Panc1 (cell line): ENCODE results near the gene TAS2R42. TPM values are rescaled to one million over a fixed set of nuclear protein-coding genes. Genes with fewer than 3 reads are reported as not detected.

Source experiments
- ATAC-seq: fragments of 200-7000 bp; cut with Tn5 transposase; 2 replicates; pipeline ENCODE4 v1.9.1; 2020; ENCODE audit warnings: mild to moderate bottlenecking, moderate library complexity
- BruUV-seq: library from RNA; stranded (reverse); fragments of 400-500 nt; replicated peaks from 2 replicates; lab custom pipeline; 2021; lab: Mats Ljungman, UMichigan
- CTCF ChIA-PET: fragments of 300-600 bp; sonication (Branson Sonifier 250); formaldehyde crosslinking; loops from one replicate; lab custom pipeline; 2022; ENCODE audit warnings: antibody characterized with exemption; lab: Charles Lee
- POLR2A ChIA-PET: fragments of 300-600 bp; sonication (Branson Sonifier 250); formaldehyde crosslinking; loops from one replicate; lab custom pipeline; 2022; ENCODE audit warnings: antibody characterized with exemption; lab: Charles Lee
- DNase-seq: peaks from one replicate; pipeline ENCODE4 v3.0.0-alpha.2; 2010; ENCODE audit warnings: low read depth, low spot score
- H3K27ac ChIP-seq: 2 replicates; pipeline ENCODE4 v1.5.1; 2011; ENCODE audit warnings: mild to moderate bottlenecking, low read length, inconsistent platforms
- H3K27me3 ChIP-seq: fragments of 200-500 bp; sonication (Bioruptor generic); 2 replicates; pipeline ENCODE4 v1.6.0; 2014; ENCODE audit warnings: low read length, inconsistent platforms; ENCODE audit not compliant: control insufficient read depth, insufficient read depth
- H3K36me3 ChIP-seq: fragments of 200-500 bp; sonication (Bioruptor generic); 2 replicates; pipeline ENCODE4 v1.5.1; 2014; ENCODE audit warnings: inconsistent platforms, mild to moderate bottlenecking, low read length, moderate library complexity; ENCODE audit not compliant: control insufficient read depth, insufficient read depth
- H3K4me1 ChIP-seq: 2 replicates; pipeline ENCODE4 v1.5.1; 2011; ENCODE audit warnings: inconsistent platforms, mild to moderate bottlenecking, low read length, moderate library complexity; ENCODE audit not compliant: control insufficient read depth, insufficient read depth
- H3K4me3 ChIP-seq, 2 experiments: 2 replicates each; pipeline ENCODE4 v1.5.1; 2011 to 2012; ENCODE audit warnings: low read depth in 2 of 2, low read length in 2 of 2, mild to moderate bottlenecking in 2 of 2, inconsistent platforms in 1 of 2, moderate library complexity in 1 of 2
- H3K9me3 ChIP-seq: fragments of 200-500 bp; sonication (Bioruptor generic); 2 replicates; pipeline ENCODE4 v1.5.1; 2014; ENCODE audit warnings: low read depth, mild to moderate bottlenecking, inconsistent platforms, low read length, moderate library complexity; ENCODE audit not compliant: control insufficient read depth, insufficient read depth
- POLR2AphosphoS5 ChIP-seq: IDR thresholded peaks from 2 replicates; pipeline ENCODE4 v1.6.1; 2012; ENCODE audit warnings: mild to moderate bottlenecking, low read depth, low read length, moderate library complexity
- SIN3A ChIP-seq: IDR thresholded peaks from 2 replicates; pipeline ENCODE4 v1.6.1; 2012; ENCODE audit warnings: low read depth, mild to moderate bottlenecking, low read length, moderate library complexity, borderline replicate concordance; ENCODE audit not compliant: insufficient read depth
- TCF7L2 ChIP-seq: IDR thresholded peaks from 2 replicates; pipeline ENCODE4 v1.6.1; 2011; ENCODE audit warnings: mild to moderate bottlenecking, low read depth, low read length, inconsistent platforms
- in situ Hi-C: cut with HindIII; loops from 2 replicates; pipeline ENCODE4 v1.10.0; 2016; ENCODE audit warnings: low sequenced_read_pairs, low pct_unique_long_range_greater_than_20kb
- intact Hi-C: fragments of 100-400 bp; cut with micrococcal nuclease; formaldehyde crosslinking; loops from one replicate; pipeline ENCODE4 v1.10.0; 2022; ENCODE audit not compliant: unreplicated experiment
- total RNA-seq: library from RNA; stranded (reverse); gene quantifications from one replicate; pipeline ENCODE4 v1.2.1, GENCODE V29; 2021; ENCODE audit not compliant: unreplicated experiment
- TF ChIP-seq, protein P1 (sequence below): fragments of 450-650 bp; IDR thresholded peaks from 2 replicates; pipeline ENCODE4 v1.5.1; 2017; ENCODE audit warnings: mild to moderate bottlenecking
- TF ChIP-seq, protein P2 (sequence below), 2 experiments: IDR thresholded peaks; 2 replicates each; pipeline ENCODE4 v1.6.1; 2011 to 2012; ENCODE audit warnings: low read depth in 2 of 2, control low read depth in 1 of 2, low read length in 1 of 2, mild to moderate bottlenecking in 1 of 2, moderate library complexity in 1 of 2; ENCODE audit not compliant: insufficient read depth in 1 of 2

TAS2R42 gene
- total RNA-seq, 1 experiment from 2014 or later, result not detected

DNA sequence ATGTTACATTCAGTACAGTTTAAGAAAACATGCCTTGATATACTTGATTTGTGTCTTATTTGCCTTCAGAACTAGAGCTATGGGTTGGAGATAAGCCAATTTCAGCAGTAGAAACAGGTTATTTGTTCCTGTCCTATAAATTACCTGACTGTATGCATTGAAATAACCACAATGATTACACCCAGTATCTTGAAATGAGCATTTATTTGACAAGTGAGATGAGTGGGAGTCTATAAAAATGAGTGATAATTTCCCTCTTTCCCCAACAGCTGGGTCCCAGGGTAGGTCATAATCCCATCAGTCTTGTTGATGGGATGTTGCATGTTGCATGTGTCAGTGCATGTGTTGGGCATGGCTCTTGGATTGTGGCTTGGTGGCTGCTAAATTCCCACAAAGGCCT lies 3.7 kb downstream of the TAS2R42 start:
- in situ Hi-C loops (no loop called here), intact Hi-C loops (no loop called here)
- no peak for DNase-seq
- Histone ChIP-seq H3K36me3 (no peaks in the 10 kb centered on the region), H3K27ac (no peak overlapping the region), H3K4me1 (no peaks in the 10 kb centered on the region), H3K4me3 (no peak overlapping the region), H3K27me3 (no peaks in the 10 kb centered on the region), H3K9me3 (no peaks in the 10 kb centered on the region)
- ChIA-PET CTCF (no interaction called here), POLR2A (no interaction called here)
- no TSS peak for BruUV-seq
- no peak for ATAC-seq
- TF ChIP-seq, protein P1, sequence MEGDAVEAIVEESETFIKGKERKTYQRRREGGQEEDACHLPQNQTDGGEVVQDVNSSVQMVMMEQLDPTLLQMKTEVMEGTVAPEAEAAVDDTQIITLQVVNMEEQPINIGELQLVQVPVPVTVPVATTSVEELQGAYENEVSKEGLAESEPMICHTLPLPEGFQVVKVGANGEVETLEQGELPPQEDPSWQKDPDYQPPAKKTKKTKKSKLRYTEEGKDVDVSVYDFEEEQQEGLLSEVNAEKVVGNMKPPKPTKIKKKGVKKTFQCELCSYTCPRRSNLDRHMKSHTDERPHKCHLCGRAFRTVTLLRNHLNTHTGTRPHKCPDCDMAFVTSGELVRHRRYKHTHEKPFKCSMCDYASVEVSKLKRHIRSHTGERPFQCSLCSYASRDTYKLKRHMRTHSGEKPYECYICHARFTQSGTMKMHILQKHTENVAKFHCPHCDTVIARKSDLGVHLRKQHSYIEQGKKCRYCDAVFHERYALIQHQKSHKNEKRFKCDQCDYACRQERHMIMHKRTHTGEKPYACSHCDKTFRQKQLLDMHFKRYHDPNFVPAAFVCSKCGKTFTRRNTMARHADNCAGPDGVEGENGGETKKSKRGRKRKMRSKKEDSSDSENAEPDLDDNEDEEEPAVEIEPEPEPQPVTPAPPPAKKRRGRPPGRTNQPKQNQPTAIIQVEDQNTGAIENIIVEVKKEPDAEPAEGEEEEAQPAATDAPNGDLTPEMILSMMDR, result no peak
- TF ChIP-seq POLR2AphosphoS5, result no peak
- TF ChIP-seq SIN3A, result no peak

DNA sequence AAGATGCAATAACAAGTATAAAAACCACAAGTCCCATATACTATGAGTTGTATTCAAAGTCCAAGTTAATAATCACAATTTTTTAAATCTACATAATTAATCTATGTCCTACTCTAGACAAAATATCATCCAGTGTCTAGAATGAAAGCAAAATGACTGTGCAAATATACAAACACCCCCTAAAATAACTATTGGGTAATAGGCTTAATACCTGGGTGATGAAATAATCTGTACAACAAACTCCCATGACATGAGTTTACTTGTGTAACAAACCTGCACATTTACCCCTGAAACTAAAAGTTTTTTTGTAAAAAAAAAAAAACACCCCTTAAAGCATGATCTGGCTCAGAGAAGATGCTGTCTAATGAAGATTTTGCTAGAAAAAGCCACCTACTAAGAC lies 4.2 kb downstream of the TAS2R42 start:
- intact Hi-C loops (no loop called here), in situ Hi-C loops (no loop called here)
- no peak for TF ChIP-seq SIN3A
- TF ChIP-seq, protein P2, sequence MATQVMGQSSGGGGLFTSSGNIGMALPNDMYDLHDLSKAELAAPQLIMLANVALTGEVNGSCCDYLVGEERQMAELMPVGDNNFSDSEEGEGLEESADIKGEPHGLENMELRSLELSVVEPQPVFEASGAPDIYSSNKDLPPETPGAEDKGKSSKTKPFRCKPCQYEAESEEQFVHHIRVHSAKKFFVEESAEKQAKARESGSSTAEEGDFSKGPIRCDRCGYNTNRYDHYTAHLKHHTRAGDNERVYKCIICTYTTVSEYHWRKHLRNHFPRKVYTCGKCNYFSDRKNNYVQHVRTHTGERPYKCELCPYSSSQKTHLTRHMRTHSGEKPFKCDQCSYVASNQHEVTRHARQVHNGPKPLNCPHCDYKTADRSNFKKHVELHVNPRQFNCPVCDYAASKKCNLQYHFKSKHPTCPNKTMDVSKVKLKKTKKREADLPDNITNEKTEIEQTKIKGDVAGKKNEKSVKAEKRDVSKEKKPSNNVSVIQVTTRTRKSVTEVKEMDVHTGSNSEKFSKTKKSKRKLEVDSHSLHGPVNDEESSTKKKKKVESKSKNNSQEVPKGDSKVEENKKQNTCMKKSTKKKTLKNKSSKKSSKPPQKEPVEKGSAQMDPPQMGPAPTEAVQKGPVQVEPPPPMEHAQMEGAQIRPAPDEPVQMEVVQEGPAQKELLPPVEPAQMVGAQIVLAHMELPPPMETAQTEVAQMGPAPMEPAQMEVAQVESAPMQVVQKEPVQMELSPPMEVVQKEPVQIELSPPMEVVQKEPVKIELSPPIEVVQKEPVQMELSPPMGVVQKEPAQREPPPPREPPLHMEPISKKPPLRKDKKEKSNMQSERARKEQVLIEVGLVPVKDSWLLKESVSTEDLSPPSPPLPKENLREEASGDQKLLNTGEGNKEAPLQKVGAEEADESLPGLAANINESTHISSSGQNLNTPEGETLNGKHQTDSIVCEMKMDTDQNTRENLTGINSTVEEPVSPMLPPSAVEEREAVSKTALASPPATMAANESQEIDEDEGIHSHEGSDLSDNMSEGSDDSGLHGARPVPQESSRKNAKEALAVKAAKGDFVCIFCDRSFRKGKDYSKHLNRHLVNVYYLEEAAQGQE (IDR thresholded peaks at IDR 0.05; ENCODE audit: insufficient read depth in 1 of 2, low read depth in 2 of 2, low read length in 1 of 2), result no peak
- TF ChIP-seq POLR2AphosphoS5, result no peak
- TF ChIP-seq TCF7L2, result no peak
- TF ChIP-seq, protein P1, result no peak
- CTCF ChIA-PET, result no interaction called here
- Histone ChIP-seq H3K4me1 (no peaks in the 10 kb centered on the region), H3K27me3 (no peaks in the 10 kb centered on the region), H3K4me3 (no peak overlapping the region), H3K27ac (no peak overlapping the region), H3K9me3 (no peaks in the 10 kb centered on the region), H3K36me3 (no peaks in the 10 kb centered on the region)
- BruUV-seq, result no TSS peak
- ATAC-seq (no peak), DNase-seq (no peak)
- POLR2A ChIA-PET, result no interaction called here
